Heart left ventricle (tissue), 16 donors: ENCODE measurements around the gene SBK2. TPM values are rescaled to one million over a fixed set of nuclear protein-coding genes. Genes with fewer than 3 reads are reported as not detected.
A peak's percentile ranks its signal among the peaks of the same experiment; 100 is the strongest.

Experiments
- ATAC-seq, 4 donors: fragments of 200-7000 bp; cut with Tn5 transposase; one replicate each; pipeline ENCODE4 v1.9.1; 2020 to 2022; ENCODE audit warnings: moderate library complexity in 4 of 4, mild to moderate bottlenecking in 3 of 4, moderate number of reproducible peaks in 1 of 4
- DNase-seq, 5 donors: peaks; one replicate each; pipeline ENCODE4 v3.0.0-alpha.2; 2020
- H3K27ac ChIP-seq, 12 donors: fragments of 200-600 bp; sonication (generic) in 4 of 12; one replicate each; pipeline versions ENCODE4 v1.5.0 to v1.8.0; 2016 to 2022; ENCODE audit warnings: mild to moderate bottlenecking in 2 of 12
- H3K27me3 ChIP-seq, 9 donors: fragments of 200-600 bp; sonication (generic) in 2 of 9; one replicate each; pipeline versions ENCODE4 v1.5.1 to v1.8.0; 2016 to 2022; ENCODE audit warnings: mild to moderate bottlenecking in 3 of 9
- H3K36me3 ChIP-seq, 9 donors: fragments of 200-600 bp; sonication (generic) in 2 of 9; one replicate each; pipeline versions ENCODE4 v1.5.0 to v1.8.0; 2018 to 2022; ENCODE audit warnings: mild to moderate bottlenecking in 2 of 9
- H3K4me1 ChIP-seq, 12 donors: fragments of 200-600 bp; sonication (generic) in 4 of 12; one replicate each; pipeline versions ENCODE4 v1.5.0 to v1.8.0; 2016 to 2022; ENCODE audit warnings: mild to moderate bottlenecking in 3 of 12
- H3K4me3 ChIP-seq, 12 donors: fragments of 200-600 bp; sonication (generic) in 4 of 12; one replicate each; pipeline versions ENCODE4 v1.5.0 to v1.8.0; 2017 to 2022; ENCODE audit warnings: mild to moderate bottlenecking in 9 of 12, moderate library complexity in 4 of 12
- H3K9me3 ChIP-seq, 12 donors: fragments of 200-600 bp; sonication (generic) in 4 of 12; one replicate each; pipeline versions ENCODE4 v1.5.0 to v1.8.0; 2016 to 2022; ENCODE audit warnings: mild to moderate bottlenecking in 1 of 12
- CTCF ChIP-seq, 12 donors: fragments of 200-600 bp; sonication (generic) in 4 of 12; IDR thresholded peaks; one replicate each; pipeline versions ENCODE4 v1.5.0 to v1.8.0; 2018 to 2022; ENCODE audit warnings: antibody characterized with exemption in 12 of 12, mild to moderate bottlenecking in 5 of 12
- POLR2A ChIP-seq, 2 donors: fragments of 450-650 bp; IDR thresholded peaks; one replicate each; pipeline ENCODE4 v1.6.1; 2017; ENCODE audit warnings: antibody characterized with exemption in 2 of 2, mild to moderate bottlenecking in 2 of 2, moderate library complexity in 2 of 2
- WGBS, 4 donors: extraction: QIAGEN DNeasy Blood & Tissue Kit in 2 of 4; methylation state at CpG; one replicate each; pipeline versions ENCODE4 v1.1.5 to v1.1.7; 2013 to 2018; 5-methylcytosine and 5-hydroxymethylcytosine counted together
- intact Hi-C, 10 donors: fragments of 100-400 bp; cut with DNase I; formaldehyde crosslinking; loops; one replicate each; pipeline versions ENCODE4 v1.11.1 to v1.14.2; 2022
- polyA plus RNA-seq, 2 donors: library from polyadenylated mRNA; stranded (reverse); fragments of 200-250 nt; gene quantifications; one replicate each; pipeline ENCODE4 v1.2.3, GENCODE V29; 2013
- total RNA-seq, 9 donors: library from RNA; depleted of rRNA in 2 of 9; stranded (reverse); fragments of >200 nt in 2 of 9; fragmentation: NEBNext Ultra II Directional in 3 of 9; extraction: Animal tissue kit (Norgen Biotek cat#: 25700) in 3 of 9; gene quantifications; one replicate each; pipeline versions ENCODE4 v1.1.0 to v1.2.4, GENCODE V29; 2016 to 2023
- donor health status: ischemic (EF 13 %, LVEDD 7.1; RV severe dilation, severe dysfunction).
- donor health status: healthy with polysubstance abuse.
- donor health status: DM: no; HTN: yes; CAD: no.
- donor health status: DM: no; HTN: no; CAD: no.
- donor health status: ischemic (EF 25% LVEDD 6.9; RV normal size, moderate dysfunction).
- donor health status: ischemic (EF 25% LVEDD 5.7; RV mildly dilated, moderate dysfunction).
- donor health status: healthy.
- donor health status: DM: yes; HTN: yes; CAD: no.
- donor health status: ischemic (EF 35%, LVEDD 5.7; RV mildly dilated, moderate dysfunction).
- donor health status: nonischemic (EF 11% LVEDD 7.7; RV severe dilation, severe dysfunction).
- donor health status: DM: yes; HTN: yes; CAD: no.
- donor health status: PGD.
- donor health status: ischemic (EF 29% LVEDD 5.4; RV normal size, mild dysfunction).
- donor health status: nonischemic (EF 23%, LVEDD 6.1; RV moderate dilation, normal function).

SBK2 gene
- total and polyA plus RNA-seq, 11 donors = 0.68 to 12.6 (median 2.1) TPM

GRCh38 chr19:55538132-55538531, 1.2 kb upstream of the SBK2 start:
- H3K9me3 ChIP-seq = no peaks in the 10 kb centered on the region
- no peak for DNase-seq
- 85 to 90% (median 89%) methylated on average over 5 of the region's 5 CpGs for WGBS, 4 donors
- H3K4me3 ChIP-seq = no peak overlapping the region
- H3K27me3 ChIP-seq = no peaks in the 10 kb centered on the region
- H3K36me3 ChIP-seq = no peaks in the 10 kb centered on the region
- ATAC-seq = no peak
- intact Hi-C loops = no loop called here
- peaks cover 0 to 8% (median 0%) of the 10 kb centered on the region in 12 donors for H3K4me1 ChIP-seq
- no peak overlapping the region for H3K27ac ChIP-seq
- TF ChIP-seq POLR2A (IDR thresholded peaks at IDR 0.05) (no peak), CTCF (IDR thresholded peaks at IDR 0.05) (no peak)

- H3K4me1 ChIP-seq = peaks cover 0 to 8% (median 0%) of the 10 kb centered on the region in 12 donors
- H3K27ac ChIP-seq = no peak overlapping the region
- no peaks in the 10 kb centered on the region for H3K36me3 ChIP-seq
- no peak for TF ChIP-seq POLR2A (IDR thresholded peaks at IDR 0.05)
- intact Hi-C loops = no loop called here
- DNase-seq (no peak), ATAC-seq (no peak)
- H3K4me3 ChIP-seq = no peak overlapping the region
- no peaks in the 10 kb centered on the region for H3K27me3 ChIP-seq
- WGBS, 4 donors = 63 to 75% (median 68%) methylated on average over 5 of the region's 5 CpGs
- H3K9me3 ChIP-seq = no peaks in the 10 kb centered on the region
Measured at GRCh38 chr19:55537741-55538111, 793 bp upstream of the SBK2 start.

GRCh38 chr19:55536366-55536765, 567 bp downstream of the SBK2 start:
- TF ChIP-seq POLR2A (IDR thresholded peaks at IDR 0.05) = no peak
- no peak for TF ChIP-seq CTCF (IDR thresholded peaks at IDR 0.05)
- no peak overlapping the region for H3K27ac ChIP-seq

GRCh38 chr19:55535965-55536350, 975 bp downstream of the SBK2 start:
- peaks cover 0 to 8% (median 0%) of the 10 kb centered on the region in 12 donors for H3K4me1 ChIP-seq
- H3K27me3 ChIP-seq = no peaks in the 10 kb centered on the region
- H3K4me3 ChIP-seq = no peak overlapping the region
- ATAC-seq (no peak), DNase-seq (no peak)
- TF ChIP-seq POLR2A (IDR thresholded peaks at IDR 0.05) (no peak), CTCF (IDR thresholded peaks at IDR 0.05) (no peak)
- H3K36me3 ChIP-seq = no peaks in the 10 kb centered on the region
- WGBS, 4 donors = 88 to 95% (median 91%) methylated on average over 17 to 22 of the region's 22 CpGs
- intact Hi-C loops = no loop called here
- H3K9me3 ChIP-seq = no peaks in the 10 kb centered on the region
- H3K27ac ChIP-seq = no peak overlapping the region

More at GRCh38 chr19:55536366-55536765, 567 bp downstream of the SBK2 start:
- Histone ChIP-seq H3K4me3 (peak overlapping the region in 1 of 12 donors; percentile 34), H3K27me3 (no peaks in the 10 kb centered on the region), H3K9me3 (no peaks in the 10 kb centered on the region), H3K4me1 (peaks cover 0 to 8% (median 0%) of the 10 kb centered on the region in 12 donors), H3K36me3 (no peaks in the 10 kb centered on the region)
- intact Hi-C loops = no loop called here
- DNase-seq (no peak), ATAC-seq (no peak)
- WGBS, 4 donors = 88 to 97% (median 94%) methylated on average over 8 to 11 of the region's 11 CpGs
